Measurements from ENCODE around the gene PPM1J.

DNA sequence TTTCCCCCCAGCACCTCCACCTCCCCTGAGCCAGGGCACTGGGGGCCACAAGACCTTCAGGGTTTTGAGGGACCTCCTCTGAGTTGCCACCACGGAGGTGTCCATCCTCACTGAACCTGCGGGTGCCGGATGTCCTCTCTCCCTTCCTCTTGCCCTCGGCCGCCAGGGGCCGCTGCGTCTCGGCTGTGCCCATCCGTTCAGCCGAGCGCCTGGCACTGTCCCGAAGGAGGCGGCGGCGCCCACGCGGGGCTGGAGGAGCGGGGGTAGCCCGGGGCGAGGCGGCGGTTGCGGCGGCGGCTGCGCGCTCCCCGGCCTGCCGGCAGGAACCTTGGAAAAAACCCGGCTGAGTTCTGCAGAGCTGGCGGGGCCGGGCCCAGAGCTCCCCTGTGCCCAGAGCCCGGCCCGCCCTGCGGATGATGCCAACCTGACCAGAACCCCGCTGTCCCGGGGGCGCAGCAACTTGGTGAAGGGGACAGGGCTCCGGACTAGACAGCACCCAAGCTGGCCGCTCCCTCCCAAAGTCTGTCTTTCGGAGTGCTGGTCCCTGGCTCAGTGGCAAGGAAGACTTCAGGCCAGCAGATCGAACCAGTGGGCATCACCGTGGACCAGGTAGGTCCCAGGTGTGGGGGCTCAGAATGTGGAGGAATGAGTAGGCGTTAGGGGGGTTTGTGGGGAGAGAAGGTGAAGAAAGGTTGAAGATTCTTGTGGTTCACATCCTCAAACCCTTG is 3.7 kb upstream of the PPM1J start:
- TF ChIP-seq, protein P1, sequence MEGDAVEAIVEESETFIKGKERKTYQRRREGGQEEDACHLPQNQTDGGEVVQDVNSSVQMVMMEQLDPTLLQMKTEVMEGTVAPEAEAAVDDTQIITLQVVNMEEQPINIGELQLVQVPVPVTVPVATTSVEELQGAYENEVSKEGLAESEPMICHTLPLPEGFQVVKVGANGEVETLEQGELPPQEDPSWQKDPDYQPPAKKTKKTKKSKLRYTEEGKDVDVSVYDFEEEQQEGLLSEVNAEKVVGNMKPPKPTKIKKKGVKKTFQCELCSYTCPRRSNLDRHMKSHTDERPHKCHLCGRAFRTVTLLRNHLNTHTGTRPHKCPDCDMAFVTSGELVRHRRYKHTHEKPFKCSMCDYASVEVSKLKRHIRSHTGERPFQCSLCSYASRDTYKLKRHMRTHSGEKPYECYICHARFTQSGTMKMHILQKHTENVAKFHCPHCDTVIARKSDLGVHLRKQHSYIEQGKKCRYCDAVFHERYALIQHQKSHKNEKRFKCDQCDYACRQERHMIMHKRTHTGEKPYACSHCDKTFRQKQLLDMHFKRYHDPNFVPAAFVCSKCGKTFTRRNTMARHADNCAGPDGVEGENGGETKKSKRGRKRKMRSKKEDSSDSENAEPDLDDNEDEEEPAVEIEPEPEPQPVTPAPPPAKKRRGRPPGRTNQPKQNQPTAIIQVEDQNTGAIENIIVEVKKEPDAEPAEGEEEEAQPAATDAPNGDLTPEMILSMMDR (conservative IDR thresholded peaks at IDR 0.05; ENCODE audit: low read depth, low read length), result peak; percentile 85
- no peak for TF ChIP-seq EZH2 (IDR thresholded peaks at IDR 0.05; ENCODE audit: borderline replicate concordance, low read depth, low read length, poor library complexity, severe bottlenecking)
